Ishikawa (cell line): ENCODE measurements around the gene AKR7A2.

Experiments used
- CEBPB ChIP-seq: IDR thresholded peaks from 2 replicates; pipeline ENCODE4 v1.6.1; 2012
- CREB1 ChIP-seq: IDR thresholded peaks from 2 replicates; pipeline ENCODE4 v1.6.1; 2012; ENCODE audit warnings: low read depth
- EGR1 ChIP-seq: IDR thresholded peaks from 2 replicates; pipeline ENCODE4 v1.6.1; 2012
- EP300 ChIP-seq: IDR thresholded peaks from 2 replicates; pipeline ENCODE4 v1.6.1; 2012; ENCODE audit warnings: borderline replicate concordance
- FOXM1 ChIP-seq: IDR thresholded peaks from 2 replicates; pipeline ENCODE4 v1.6.1; 2012; ENCODE audit warnings: low read depth, borderline replicate concordance
- MAX ChIP-seq: IDR thresholded peaks from 2 replicates; pipeline ENCODE4 v1.6.1; 2012
- NFIC ChIP-seq: IDR thresholded peaks from 2 replicates; pipeline ENCODE4 v1.6.1; 2012
- RAD21 ChIP-seq: IDR thresholded peaks from 2 replicates; pipeline ENCODE4 v1.6.1; 2012; ENCODE audit warnings: low read depth
- REST ChIP-seq: IDR thresholded peaks from 2 replicates; pipeline ENCODE4 v1.6.1; 2012; ENCODE audit warnings: low read depth, mild to moderate bottlenecking
- TAF1 ChIP-seq: IDR thresholded peaks from 2 replicates; pipeline ENCODE4 v1.6.1; 2012; ENCODE audit warnings: low read depth, mild to moderate bottlenecking
- TCF12 ChIP-seq: IDR thresholded peaks from 2 replicates; pipeline ENCODE4 v1.6.1; 2012; ENCODE audit warnings: low read depth
- TEAD4 ChIP-seq: IDR thresholded peaks from 2 replicates; pipeline ENCODE4 v1.6.1; 2012
- USF1 ChIP-seq: IDR thresholded peaks from 2 replicates; pipeline ENCODE4 v1.6.1; 2012
- YY1 ChIP-seq: IDR thresholded peaks from 2 replicates; pipeline ENCODE4 v1.6.1; 2012; ENCODE audit warnings: low read depth
- ZBTB7A ChIP-seq: IDR thresholded peaks from 2 replicates; pipeline ENCODE4 v1.6.1; 2012; ENCODE audit warnings: low read depth

The AKR7A2 gene

GRCh38 chr1:19309123-19309813 lies 2.7 kb downstream of the AKR7A2 start:
- no peak for TF ChIP-seq ZBTB7A

DNA sequence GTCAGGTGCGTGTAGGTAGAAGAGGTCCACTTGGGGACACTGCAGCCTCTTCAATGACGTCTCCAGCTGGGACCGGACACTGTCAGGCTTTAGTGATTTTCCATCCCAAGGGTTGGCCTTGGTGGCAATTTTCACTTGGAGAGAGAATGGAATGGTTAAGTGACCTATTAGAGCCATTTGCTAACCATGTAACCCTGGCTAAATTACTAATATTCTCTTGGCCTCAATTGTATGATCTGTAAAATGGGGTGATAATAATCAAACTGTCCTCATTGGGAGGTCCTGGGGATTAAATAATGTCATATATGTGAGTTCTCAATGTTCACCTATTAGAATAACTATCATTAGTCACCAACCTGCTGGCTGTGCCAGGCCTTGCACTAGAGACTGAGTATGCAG lies 3.4 kb downstream of the AKR7A2 start:
- no peak for TF ChIP-seq TAF1
- no peak for TF ChIP-seq REST
- TF ChIP-seq ZBTB7A: no peak
- TF ChIP-seq RAD21: no peak
- TF ChIP-seq TCF12: no peak
- TF ChIP-seq CREB1: no peak
- TF ChIP-seq EGR1: no peak

DNA sequence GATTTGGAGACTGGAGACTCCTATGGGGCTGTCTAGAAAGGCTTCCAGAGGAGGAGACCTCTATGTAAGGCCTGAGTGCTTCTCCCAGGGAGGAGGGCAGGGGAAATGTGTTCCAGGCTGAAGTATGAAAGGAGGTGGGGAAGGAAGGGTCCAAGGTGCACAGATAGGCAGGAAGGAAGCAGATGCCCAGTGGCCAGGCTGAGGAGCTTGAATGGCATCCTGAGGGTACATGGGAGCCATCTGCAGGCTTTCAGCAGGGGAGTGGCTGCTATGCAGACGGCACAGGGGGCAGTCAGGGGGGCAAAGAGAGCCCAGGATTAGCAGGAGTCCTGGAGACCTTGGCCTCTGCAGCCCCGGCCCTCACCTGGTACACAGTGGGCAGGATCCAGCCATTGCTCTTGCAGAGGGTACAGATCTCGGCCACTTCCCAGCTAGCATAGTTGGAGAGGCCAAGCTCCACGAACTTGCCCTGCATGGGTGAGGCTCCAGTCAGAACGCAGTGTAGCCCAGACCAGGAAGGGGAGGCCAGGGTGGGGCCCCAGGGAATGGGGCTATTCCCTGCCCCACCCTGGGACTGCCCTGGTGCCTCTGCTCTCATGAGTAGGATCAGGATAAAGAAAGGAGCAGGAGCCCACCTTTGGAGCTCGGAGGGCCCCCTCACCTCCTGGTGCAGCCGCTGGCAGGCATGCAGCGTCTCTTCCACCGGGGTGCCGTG lies 4.0 kb downstream of the AKR7A2 start:
- TF ChIP-seq NFIC (no peak), RAD21 (no peak), YY1 (no peak), TEAD4 (no peak), USF1 (no peak), REST (no peak), CREB1 (no peak), EGR1 (no peak), CEBPB (no peak), TAF1 (no peak)

DNA sequence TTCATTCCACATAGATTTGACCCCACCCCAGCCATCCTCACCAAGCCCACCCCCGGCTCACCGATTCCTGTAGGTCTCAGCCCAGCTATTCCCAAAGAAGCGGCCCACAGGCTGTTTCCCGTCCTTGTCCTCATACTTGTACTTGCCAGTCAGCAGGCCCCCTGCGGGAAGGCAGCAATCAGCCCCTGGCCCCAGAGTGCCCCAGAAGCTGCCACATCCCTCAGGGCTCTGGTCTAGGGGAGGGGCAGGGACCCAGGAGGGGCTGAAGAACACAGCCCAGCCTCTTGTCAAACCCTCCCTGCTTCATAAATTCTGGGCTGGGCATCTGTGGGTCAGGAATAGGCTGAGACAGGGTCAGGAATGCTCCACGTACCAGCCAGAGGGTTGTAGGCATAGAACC lies 5.0 kb downstream of the AKR7A2 start:
- TF ChIP-seq NFIC (no peak), RAD21 (no peak), EP300 (no peak), MAX (no peak), USF1 (no peak), TAF1 (no peak), EGR1 (no peak), TEAD4 (no peak), CREB1 (no peak), FOXM1 (no peak), REST (no peak)

GRCh38 chr1:19305880-19306279 lies 6.1 kb downstream of the AKR7A2 start:
- TF ChIP-seq EP300: no peak
- TF ChIP-seq TCF12: no peak
- no peak for TF ChIP-seq REST
- TF ChIP-seq CEBPB: no peak
- TF ChIP-seq YY1: no peak
- TF ChIP-seq MAX: no peak
- TF ChIP-seq EGR1: no peak
- TF ChIP-seq FOXM1: no peak
- TF ChIP-seq NFIC: no peak
- TF ChIP-seq TAF1: no peak
